Esophagus mucosa (tissue), 1 donor: ENCODE measurements around the gene KBTBD12. TPM values are rescaled to one million over a fixed set of nuclear protein-coding genes. Genes with fewer than 3 reads are reported as not detected.

Experiments
- ATAC-seq: fragments of 200-7000 bp; cut with Tn5 transposase; one replicate; pipeline ENCODE4 v1.9.1; 2020
- total RNA-seq: library from RNA; stranded (reverse); gene quantifications from one replicate; pipeline ENCODE4 v1.2.4, GENCODE V29; 2023
- donor health status: DM: yes; HTN: yes; CAD: no.

Gene KBTBD12
- total RNA-seq, 1 donor from 2014 or later, result not detected

GRCh38 chr3:127954640-127955039 lies 39.6 kb downstream of the KBTBD12 start:
- ATAC-seq, result no peak

DNA sequence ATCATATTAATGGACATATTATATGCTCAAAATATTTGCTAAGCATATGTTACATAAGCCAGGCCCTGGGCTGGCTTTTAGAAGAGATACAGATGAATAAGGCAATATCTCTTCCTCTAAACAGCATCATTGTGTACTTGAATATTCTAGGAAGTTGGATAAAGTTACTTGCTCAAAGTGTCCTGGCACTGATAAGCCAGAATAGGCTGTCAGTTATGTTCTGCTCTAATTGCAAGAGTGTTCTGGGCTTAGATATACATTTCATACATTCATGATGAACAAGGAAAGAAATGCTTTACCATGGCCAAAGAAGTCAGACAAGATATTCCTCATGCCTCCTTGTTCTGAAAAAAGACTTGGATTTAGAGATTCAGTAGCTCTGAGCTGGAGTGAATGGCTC lies 40.7 kb downstream of the KBTBD12 start:
- peak; percentile 33 for ATAC-seq

GRCh38 chr3:127959041-127959440 lies 44.0 kb downstream of the KBTBD12 start:
- ATAC-seq, result peak; percentile 46

GRCh38 chr3:127959873-127960272 lies 44.8 kb downstream of the KBTBD12 start:
- peak; percentile 9 for ATAC-seq

GRCh38 chr3:127960421-127960965 lies 45.5 kb downstream of the KBTBD12 start:
- ATAC-seq, result no peak

GRCh38 chr3:127961124-127961523 lies 46.1 kb downstream of the KBTBD12 start:
- no peak for ATAC-seq

DNA sequence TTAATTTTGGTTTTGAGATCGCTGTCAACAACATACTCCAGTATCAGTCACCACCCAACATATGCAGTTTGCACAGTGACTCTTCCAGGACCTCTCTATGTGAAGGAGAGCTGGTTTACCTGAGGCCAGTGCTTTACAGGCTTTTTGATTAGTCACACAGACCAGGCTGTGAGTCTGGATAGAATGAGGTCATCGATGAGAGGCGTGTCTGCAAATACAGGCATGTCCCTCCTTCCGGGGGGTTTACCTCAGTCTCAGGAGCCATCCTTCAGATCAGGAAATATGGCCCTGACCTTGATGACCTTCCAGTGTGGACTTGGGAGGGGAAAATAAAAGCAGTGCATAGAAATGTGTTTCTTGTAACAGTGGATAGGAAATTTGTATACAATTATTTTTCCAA lies 46.9 kb downstream of the KBTBD12 start:
- ATAC-seq, result peak; percentile 96

DNA sequence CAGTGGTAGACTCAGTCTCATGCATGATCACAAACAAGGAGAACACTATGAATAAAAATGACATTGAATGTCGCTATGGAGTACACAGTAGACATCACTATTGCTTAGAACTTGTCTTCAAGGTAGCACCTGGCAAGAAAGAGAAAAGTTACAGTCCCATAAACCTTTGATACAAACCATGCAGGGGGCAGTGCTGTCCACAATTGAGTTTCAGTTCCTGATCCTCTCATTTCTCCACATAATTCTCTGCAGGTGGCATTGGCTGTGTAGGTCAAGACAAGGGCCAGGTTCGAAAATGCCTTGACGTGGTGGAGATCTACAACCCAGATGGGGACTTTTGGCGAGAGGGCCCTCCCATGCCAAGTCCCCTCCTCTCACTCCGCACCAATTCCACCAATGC lies 47.9 kb downstream of the KBTBD12 start:
- ATAC-seq, result no peak

DNA sequence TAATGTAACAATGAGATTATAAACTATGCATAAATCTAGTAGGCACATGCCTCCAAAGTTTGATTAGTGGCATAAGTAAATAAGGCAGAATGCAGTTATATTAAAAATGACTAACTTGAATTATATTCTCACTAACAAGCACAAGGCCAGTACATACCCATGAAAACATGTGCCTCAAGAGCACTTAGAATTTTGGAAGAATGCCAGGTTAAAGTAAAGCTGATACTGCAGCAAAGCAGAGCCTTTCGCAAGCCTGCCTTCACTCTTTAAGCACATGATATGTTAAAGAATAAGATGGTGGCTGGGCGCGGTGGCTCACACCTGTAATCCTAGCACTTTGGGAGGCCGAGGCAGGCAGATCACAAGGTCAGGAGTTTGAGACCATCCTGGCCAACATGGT lies 49.0 kb downstream of the KBTBD12 start:
- no peak for ATAC-seq

DNA sequence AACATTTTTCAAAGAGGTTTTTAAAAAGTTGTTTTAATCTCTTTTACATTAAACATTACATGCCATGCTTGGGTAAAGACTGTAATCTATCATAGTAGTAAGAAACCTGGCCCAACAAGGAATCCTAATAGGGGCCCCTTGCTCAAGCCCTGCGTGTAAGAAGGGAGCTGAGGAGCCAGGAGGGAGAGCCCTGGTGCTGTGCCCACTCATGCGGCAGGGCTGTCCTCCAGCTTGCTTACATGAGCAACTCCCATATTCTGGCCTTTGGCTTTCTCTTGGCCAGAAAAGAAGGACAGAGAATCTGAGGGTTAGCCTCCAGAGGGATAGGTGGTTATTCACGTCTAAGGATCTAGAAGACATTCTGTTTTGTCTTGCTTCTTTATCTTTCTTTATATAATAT lies 49.8 kb downstream of the KBTBD12 start:
- no peak for ATAC-seq

DNA sequence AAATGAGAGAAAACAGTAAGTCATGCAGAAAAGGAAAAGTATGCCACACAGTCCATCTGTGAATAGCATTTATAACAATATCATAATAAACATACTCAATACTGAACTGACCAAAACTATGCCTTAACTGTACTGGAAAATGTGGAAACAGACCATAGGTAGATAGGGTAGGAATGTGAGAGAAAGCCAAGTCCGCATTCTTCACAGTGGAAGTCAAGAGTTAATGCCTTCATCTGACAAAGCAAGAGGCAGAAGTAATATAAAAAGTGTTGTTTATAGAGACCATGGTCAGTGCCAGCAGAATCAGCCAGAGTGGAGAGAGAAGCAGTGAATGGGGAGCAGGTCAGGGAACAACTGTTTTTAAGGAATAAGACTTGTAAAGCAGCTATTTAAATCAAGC lies 52.3 kb downstream of the KBTBD12 start:
- ATAC-seq, result no peak

GRCh38 chr3:127970966-127971592 lies 56.0 kb downstream of the KBTBD12 start:
- ATAC-seq, result peak; percentile 84

DNA sequence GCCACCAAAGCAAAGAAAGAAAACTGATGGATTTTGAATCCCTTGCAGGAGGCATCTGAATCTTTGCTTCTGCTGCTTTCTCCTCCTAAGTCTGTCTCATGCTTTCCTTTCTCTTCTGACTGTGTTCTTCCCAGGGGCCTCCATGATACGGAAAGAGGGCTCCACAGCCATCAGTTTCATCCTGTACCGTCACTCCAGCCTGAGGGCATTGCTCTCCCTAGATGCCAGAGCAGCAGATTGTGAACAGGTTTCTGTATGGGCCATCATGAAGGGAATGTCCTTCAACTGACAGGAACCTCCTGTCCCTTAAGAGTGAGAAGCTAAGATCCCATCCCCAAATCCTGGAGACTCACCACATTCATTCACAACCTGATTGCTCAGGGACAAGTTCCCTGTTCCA lies 59.2 kb downstream of the KBTBD12 start:
- ATAC-seq, result no peak

GRCh38 chr3:127975153-127976029 lies 60.4 kb downstream of the KBTBD12 start:
- ATAC-seq, result no peak

DNA sequence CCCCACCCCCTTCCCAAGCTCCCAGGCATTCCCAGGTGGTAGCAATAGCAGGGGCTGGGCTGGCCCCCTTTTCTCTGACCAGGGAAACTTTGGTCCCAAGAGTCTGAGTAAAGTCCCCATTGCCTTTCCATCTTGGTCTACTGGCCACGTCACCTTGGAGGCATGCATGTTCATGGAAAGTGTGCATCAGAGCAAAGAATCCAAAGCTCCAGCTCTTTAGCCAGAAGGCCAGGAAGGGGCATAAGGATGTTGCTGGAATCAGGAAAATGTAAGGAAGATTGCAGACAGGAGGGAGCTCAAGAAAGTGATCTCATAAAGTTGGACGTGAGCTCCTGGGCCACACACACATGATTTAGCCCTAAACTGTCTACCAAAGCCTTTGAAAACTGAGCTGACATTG lies 63.6 kb downstream of the KBTBD12 start:
- no peak for ATAC-seq

- no peak for ATAC-seq
Measured at GRCh38 chr3:127979473-127979872, 64.4 kb downstream of the KBTBD12 start.

- no peak for ATAC-seq
Measured at GRCh38 chr3:127981097-127981496, 66.1 kb downstream of the KBTBD12 start.

GRCh38 chr3:127982155-127982554 lies 67.1 kb downstream of the KBTBD12 start:
- ATAC-seq, result no peak

- ATAC-seq, result no peak
Measured at GRCh38 chr3:127984241-127984975, 69.4 kb downstream of the KBTBD12 start.

GRCh38 chr3:127985216-127985615 lies 70.2 kb downstream of the KBTBD12 start:
- ATAC-seq, result no peak

DNA sequence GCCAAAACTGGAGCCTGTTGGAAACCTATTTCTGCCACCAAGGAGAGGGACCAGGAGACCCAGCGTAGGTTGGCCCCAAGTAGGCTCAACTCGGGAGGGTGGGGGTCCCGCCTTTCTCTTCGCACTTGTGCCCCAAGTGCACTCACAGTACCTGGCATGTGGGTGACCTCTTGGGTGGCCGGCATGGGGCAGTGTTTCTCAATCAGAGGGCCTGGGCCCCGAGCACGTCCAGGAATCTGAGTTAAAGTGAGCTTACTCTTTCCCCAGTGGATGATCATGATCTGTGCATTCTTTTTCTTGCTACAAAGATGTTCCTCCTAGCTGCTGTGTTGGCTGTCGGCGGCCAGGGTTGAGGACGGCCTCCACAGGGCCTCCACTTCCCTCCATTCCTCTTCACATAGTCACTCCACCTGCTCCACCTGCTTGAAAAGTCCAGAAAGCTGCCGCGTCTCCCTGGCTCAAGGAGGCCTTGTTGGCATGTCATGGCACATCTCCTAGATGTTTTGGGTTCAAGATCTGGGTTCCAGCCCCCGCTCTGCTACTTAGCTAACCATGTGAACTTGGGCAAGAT lies 70.7 kb downstream of the KBTBD12 start:
- no peak for ATAC-seq

- ATAC-seq, result no peak
Measured at GRCh38 chr3:127986803-127987202, 71.8 kb downstream of the KBTBD12 start.
